H9 (cell line): Measurements from ENCODE around the gene ENPEP. TPM values are rescaled to one million over a fixed set of nuclear protein-coding genes. Genes with fewer than 3 reads are reported as not detected.
"Not testable (repeated sequence)": the region's sequence is repeated elsewhere in the genome, so short reads cannot be mapped to it uniquely, and the experiment has no call there.

ENCODE experiments used
- DNase-seq: peaks from one replicate; pipeline ENCODE4 v3.0.0-alpha.2; 2017
- H2AFZ ChIP-seq: one replicate; pipeline ENCODE4 v1.6.1; 2013; ENCODE audit warnings: mild to moderate bottlenecking, low read length, control low read depth, moderate library complexity
- H2AK5ac ChIP-seq: 2 replicates; pipeline ENCODE4 v1.6.1; 2013; ENCODE audit warnings: low read length, control low read depth, mixed read lengths; ENCODE audit not compliant: insufficient read length
- H2BK120ac ChIP-seq: one replicate; pipeline ENCODE4 v1.6.1; 2013; ENCODE audit warnings: low read depth, mild to moderate bottlenecking, low read length, control low read depth, inconsistent platforms; ENCODE audit not compliant: poor library complexity, severe bottlenecking
- H2BK12ac ChIP-seq: 2 replicates; pipeline ENCODE4 v1.6.1; 2013; ENCODE audit warnings: low read length, control low read depth, mixed read lengths, low read depth; ENCODE audit not compliant: insufficient read length
- H2BK15ac ChIP-seq: 2 replicates; pipeline ENCODE4 v1.6.1; 2013; ENCODE audit warnings: low read depth, low read length, control low read depth
- H2BK20ac ChIP-seq: one replicate; pipeline ENCODE4 v1.6.1; 2013; ENCODE audit warnings: low read depth, mild to moderate bottlenecking, low read length, control low read depth, inconsistent platforms; ENCODE audit not compliant: poor library complexity, severe bottlenecking
- H2BK5ac ChIP-seq: 2 replicates; pipeline ENCODE4 v1.6.1; 2013; ENCODE audit warnings: low read length, control low read depth, mixed read lengths; ENCODE audit not compliant: insufficient read length
- H3K14ac ChIP-seq: 2 replicates; pipeline ENCODE4 v1.6.1; 2013; ENCODE audit warnings: low read length, control low read depth; ENCODE audit not compliant: insufficient read depth
- H3K18ac ChIP-seq: 2 replicates; pipeline ENCODE4 v1.6.1; 2013; ENCODE audit warnings: low read depth, mild to moderate bottlenecking, mixed read lengths, low read length, control low read depth; ENCODE audit not compliant: insufficient read length
- H3K23ac ChIP-seq: 2 replicates; pipeline ENCODE4 v1.6.1; 2013; ENCODE audit warnings: low read length, control low read depth, mixed read lengths, low read depth; ENCODE audit not compliant: insufficient read length
- H3K23me2 ChIP-seq: 2 replicates; pipeline ENCODE4 v1.6.1; 2013; ENCODE audit warnings: low read depth, mild to moderate bottlenecking, mixed read lengths, low read length, control low read depth; ENCODE audit not compliant: insufficient read length, poor library complexity, severe bottlenecking
- H3K27ac ChIP-seq: 2 replicates; pipeline ENCODE4 v1.5.1; 2013; ENCODE audit warnings: low read length, control low read depth, mixed read lengths, low read depth; ENCODE audit not compliant: insufficient read length
- H3K27me3 ChIP-seq: 2 replicates; pipeline ENCODE4 v1.6.1; 2013; ENCODE audit warnings: low read length, control low read depth, inconsistent platforms; ENCODE audit not compliant: insufficient read depth
- H3K4ac ChIP-seq: 2 replicates; pipeline ENCODE4 v1.6.1; 2013; ENCODE audit warnings: low read depth, mild to moderate bottlenecking, control low read depth, inconsistent platforms, low read length, moderate library complexity
- H3K4me1 ChIP-seq: 2 replicates; pipeline ENCODE4 v1.6.1; 2013; ENCODE audit warnings: low read length, control low read depth, inconsistent platforms; ENCODE audit not compliant: insufficient read depth
- H3K4me2 ChIP-seq: 2 replicates; pipeline ENCODE4 v1.6.1; 2013; ENCODE audit warnings: low read length, control low read depth, mixed read lengths; ENCODE audit not compliant: insufficient read length, insufficient read depth
- H3K56ac ChIP-seq: 2 replicates; pipeline ENCODE4 v1.6.1; 2013; ENCODE audit warnings: low read depth, mild to moderate bottlenecking, mixed read lengths, low read length, control low read depth; ENCODE audit not compliant: insufficient read length
- H3K79me1 ChIP-seq: 2 replicates; pipeline ENCODE4 v1.6.1; 2013; ENCODE audit warnings: low read depth, mild to moderate bottlenecking, moderate library complexity, low read length, control low read depth, inconsistent platforms; ENCODE audit not compliant: insufficient read depth, poor library complexity, severe bottlenecking
- H3K79me2 ChIP-seq: 2 replicates; pipeline ENCODE4 v1.6.1; 2013; ENCODE audit warnings: low read length, control low read depth, inconsistent platforms; ENCODE audit not compliant: insufficient read depth
- H3K9ac ChIP-seq: 2 replicates; pipeline ENCODE4 v1.6.1; 2013; ENCODE audit warnings: low read length, control low read depth, mixed read lengths; ENCODE audit not compliant: insufficient read length; ENCODE audit errors: extremely low read depth
- H3K9me3 ChIP-seq: one replicate; pipeline ENCODE4 v1.6.1; 2013; ENCODE audit warnings: low read depth, low read length, inconsistent platforms; ENCODE audit not compliant: control insufficient read depth
- H3T11ph ChIP-seq: one replicate; pipeline ENCODE4 v1.6.1; 2013; ENCODE audit warnings: mild to moderate bottlenecking, low read length, control low read depth, inconsistent platforms
- H4K20me1 ChIP-seq: one replicate; pipeline ENCODE4 v1.6.1; 2013; ENCODE audit not compliant: control insufficient read depth, insufficient read length, insufficient read depth
- H4K5ac ChIP-seq: 2 replicates; pipeline ENCODE4 v1.6.1; 2013; ENCODE audit warnings: low read depth, mild to moderate bottlenecking, mixed read lengths, low read length, control low read depth; ENCODE audit not compliant: insufficient read length
- H4K8ac ChIP-seq: replicated peaks from 2 replicates; pipeline ENCODE4 v1.6.1; 2013; ENCODE audit warnings: low read length, control low read depth, mixed read lengths, low read depth; ENCODE audit not compliant: insufficient read length
- H4K91ac ChIP-seq: 2 replicates; pipeline ENCODE4 v1.6.1; 2013; ENCODE audit warnings: low read depth, mild to moderate bottlenecking, moderate library complexity, mixed read lengths, low read length, control low read depth; ENCODE audit not compliant: insufficient read length
- H3K27ac Mint-ChIP-seq, 3 experiments: 2 replicates in 2 of 3; 3 replicates in 1 of 3; pipeline ENCODE4 v1.8.0; 2020 to 2021; ENCODE audit warnings: mixed read lengths in 3 of 3, mild to moderate bottlenecking in 1 of 3, moderate library complexity in 1 of 3
- H3K27me3 Mint-ChIP-seq: 2 replicates; pipeline ENCODE4 v1.8.0; 2021; ENCODE audit warnings: low read depth, mild to moderate bottlenecking, moderate library complexity, mixed read lengths
- H3K36me3 Mint-ChIP-seq, 3 experiments: 2 replicates in 2 of 3; 3 replicates in 1 of 3; pipeline ENCODE4 v1.8.0; 2020 to 2021; ENCODE audit warnings: low read depth in 3 of 3, mixed read lengths in 3 of 3; ENCODE audit not compliant: insufficient read depth in 1 of 3
- H3K4me1 Mint-ChIP-seq, 2 experiments: 2 replicates each; pipeline ENCODE4 v1.8.0; 2020; ENCODE audit warnings: mixed read lengths in 2 of 2
- H3K4me3 Mint-ChIP-seq, 2 experiments: 2 replicates in 1 of 2; 3 replicates in 1 of 2; pipeline ENCODE4 v1.8.0; 2020 to 2021; ENCODE audit warnings: mild to moderate bottlenecking in 2 of 2, mixed read lengths in 2 of 2, moderate library complexity in 1 of 2
- H3K9me3 Mint-ChIP-seq, 2 experiments: 2 replicates in 1 of 2; 3 replicates in 1 of 2; pipeline ENCODE4 v1.8.0; 2020; ENCODE audit warnings: mild to moderate bottlenecking in 2 of 2, mixed read lengths in 2 of 2, moderate library complexity in 1 of 2
- CTCF ChIP-seq: fragments of 200-600 bp; sonication (generic); conservative IDR thresholded peaks from 3 replicates; pipeline ENCODE4 v1.8.0; 2021; ENCODE audit warnings: antibody characterized with exemption, mild to moderate bottlenecking
- whole genome bisulfite sequencing: extraction: QIAGEN DNeasy Blood & Tissue Kit; methylation state at CpG from one replicate; pipeline ENCODE4 v1.1.7; 2013; ENCODE audit warnings: missing lambda C conversion rate, low lambda C conversion rate, mixed read lengths; ENCODE audit not compliant: insufficient read length; ENCODE audit errors: extremely low coverage; 5-methylcytosine and 5-hydroxymethylcytosine counted together
- total RNA-seq: library from RNA; stranded (reverse); gene quantifications from 2 replicates; pipeline ENCODE4 v1.2.1, GENCODE V29; 2021

Gene ENPEP
- total RNA-seq, 1 experiment from 2014 or later: 0.44 TPM

DNA sequence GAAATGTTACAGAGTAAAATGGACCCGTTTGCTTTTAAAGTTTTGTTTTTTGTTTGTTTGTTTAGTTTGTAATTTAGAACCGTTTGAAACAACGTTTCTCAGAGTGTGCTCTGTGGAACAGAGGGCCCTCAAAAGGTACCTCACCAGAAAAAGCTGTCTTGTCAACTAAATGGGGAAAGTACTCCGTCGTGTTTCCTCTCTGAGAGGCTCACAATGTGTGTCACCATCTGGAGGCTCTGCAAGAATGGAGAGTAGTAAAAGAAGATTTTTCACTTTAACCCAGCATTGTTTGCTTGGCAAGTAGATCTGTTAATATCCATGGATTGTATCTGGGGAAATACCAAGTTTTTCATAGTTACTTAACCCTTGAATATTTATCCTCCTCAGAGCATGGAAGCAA lies 1.5 kb upstream of the ENPEP start:
- Histone ChIP-seq H3K27me3 (no peaks in the 10 kb centered on the region), H3K23ac (no peak overlapping the region), H3K79me1 (no peaks in the 10 kb centered on the region), H2BK20ac (no peak overlapping the region), H3K14ac (no peak overlapping the region), H3T11ph (no peak overlapping the region), H3K4me1 (peaks cover 5% of the 10 kb centered on the region; the same call in 1 of the 2 replicates), H3K23me2 (no peaks in the 10 kb centered on the region), H3K27ac (no peak overlapping the region), H3K18ac (no peak overlapping the region), H2BK120ac (no peak overlapping the region), H2BK12ac (no peak overlapping the region), H3K4ac (no peak overlapping the region), H3K9me3 (no peaks in the 10 kb centered on the region), H2BK5ac (no peak overlapping the region), H4K91ac (no peak overlapping the region), H3K9ac (no peak overlapping the region), H2AFZ (no peak overlapping the region), H4K5ac (no peak overlapping the region), H2BK15ac (no peak overlapping the region), H3K4me2 (no peak overlapping the region), H3K56ac (no peak overlapping the region), H4K20me1 (peaks cover 2% of the 10 kb centered on the region), H3K79me2 (no peaks in the 10 kb centered on the region), H2AK5ac (no peak overlapping the region), H4K8ac (no peak overlapping the region)
- H3K27ac Mint-ChIP-seq: no peak overlapping the region; a peak in 1 of 7 replicates
- DNase-seq: no peak
- peaks cover 0 to 2% of the 10 kb centered on the region in 2 experiments; a peak in 2 of 5 replicates for H3K9me3 Mint-ChIP-seq
- TF ChIP-seq CTCF: no peak
- H3K4me1 Mint-ChIP-seq: peaks cover 30 to 32% of the 10 kb centered on the region in 2 experiments
- H3K27me3 Mint-ChIP-seq: peaks cover 9% of the 10 kb centered on the region; the same call in 1 of the 2 replicates
- no CpG with 5 or more reads among the region's 5 CpGs for WGBS
- H3K4me3 Mint-ChIP-seq: no peak overlapping the region
- peaks cover 0 to 3% (median 1%) of the 10 kb centered on the region in 3 experiments; a peak in 4 of 7 replicates for H3K36me3 Mint-ChIP-seq

GRCh38 chr4:110475080-110475479 lies 875 bp upstream of the ENPEP start:
- not testable (repeated sequence) for H2AK5ac ChIP-seq, H3K23ac ChIP-seq, H2BK120ac ChIP-seq, H2BK12ac ChIP-seq, H3K36me3 Mint-ChIP-seq, H4K91ac ChIP-seq, H4K20me1 ChIP-seq, H3K9ac ChIP-seq, H2AFZ ChIP-seq, H3K9me3 Mint-ChIP-seq, H3K4me3 Mint-ChIP-seq, H2BK5ac ChIP-seq, H2BK15ac ChIP-seq, H2BK20ac ChIP-seq, H3K4me1 ChIP-seq, H3K79me2 ChIP-seq, H4K8ac ChIP-seq, H3K56ac ChIP-seq, H3K23me2 ChIP-seq, H4K5ac ChIP-seq, H3K4ac ChIP-seq, H3K9me3 ChIP-seq, DNase-seq, H3T11ph ChIP-seq, H3K27me3 Mint-ChIP-seq, H3K27ac ChIP-seq, H3K27ac Mint-ChIP-seq, H3K14ac ChIP-seq, H3K4me2 ChIP-seq, H3K18ac ChIP-seq, H3K27me3 ChIP-seq, H3K79me1 ChIP-seq
- peaks cover 30 to 32% of the 10 kb centered on the region in 2 experiments for H3K4me1 Mint-ChIP-seq
- no CpG with 5 or more reads among the region's 7 CpGs for WGBS
